Retinal pigment epithelial cell (primary cell): ENCODE measurements around the gene DAD1.

Source experiments
- DNase-seq: peaks from one replicate; pipeline ENCODE4 v3.0.0-alpha.2; 2010; ENCODE audit warnings: low read depth
- H3K4me3 ChIP-seq: 2 replicates; pipeline ENCODE4 v1.5.1; 2011; ENCODE audit warnings: mild to moderate bottlenecking, low read length, control low read depth, moderate library complexity
- TF ChIP-seq, protein P1 (sequence below): conservative IDR thresholded peaks from 2 replicates; pipeline ENCODE4 v1.5.1; 2011; ENCODE audit warnings: low read depth, low read length, control low read depth, inconsistent platforms

The DAD1 gene

DNA sequence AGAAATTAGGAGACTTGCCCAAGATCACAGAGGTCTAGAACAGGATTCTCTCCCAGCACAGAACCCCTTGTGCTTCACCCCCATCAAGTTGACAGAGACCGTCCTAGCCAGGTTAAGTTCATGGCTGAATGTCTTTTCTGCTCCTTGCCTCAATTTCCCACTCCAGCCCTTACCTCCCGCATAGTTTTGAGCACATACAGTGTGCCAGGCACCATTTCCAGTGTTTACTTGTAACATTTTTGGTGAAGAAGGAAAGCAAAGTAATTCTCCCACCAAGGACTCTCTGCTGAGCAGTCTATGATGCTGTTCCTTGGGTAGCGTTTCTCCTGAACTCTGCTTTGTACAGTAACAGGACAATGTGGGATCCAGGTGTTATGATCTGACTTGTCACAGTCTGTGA lies 10.3 kb upstream of the DAD1 start:
- no peak for DNase-seq
- TF ChIP-seq, protein P1, sequence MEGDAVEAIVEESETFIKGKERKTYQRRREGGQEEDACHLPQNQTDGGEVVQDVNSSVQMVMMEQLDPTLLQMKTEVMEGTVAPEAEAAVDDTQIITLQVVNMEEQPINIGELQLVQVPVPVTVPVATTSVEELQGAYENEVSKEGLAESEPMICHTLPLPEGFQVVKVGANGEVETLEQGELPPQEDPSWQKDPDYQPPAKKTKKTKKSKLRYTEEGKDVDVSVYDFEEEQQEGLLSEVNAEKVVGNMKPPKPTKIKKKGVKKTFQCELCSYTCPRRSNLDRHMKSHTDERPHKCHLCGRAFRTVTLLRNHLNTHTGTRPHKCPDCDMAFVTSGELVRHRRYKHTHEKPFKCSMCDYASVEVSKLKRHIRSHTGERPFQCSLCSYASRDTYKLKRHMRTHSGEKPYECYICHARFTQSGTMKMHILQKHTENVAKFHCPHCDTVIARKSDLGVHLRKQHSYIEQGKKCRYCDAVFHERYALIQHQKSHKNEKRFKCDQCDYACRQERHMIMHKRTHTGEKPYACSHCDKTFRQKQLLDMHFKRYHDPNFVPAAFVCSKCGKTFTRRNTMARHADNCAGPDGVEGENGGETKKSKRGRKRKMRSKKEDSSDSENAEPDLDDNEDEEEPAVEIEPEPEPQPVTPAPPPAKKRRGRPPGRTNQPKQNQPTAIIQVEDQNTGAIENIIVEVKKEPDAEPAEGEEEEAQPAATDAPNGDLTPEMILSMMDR = no peak
- peak overlapping the region; percentile 96 for H3K4me3 ChIP-seq

DNA sequence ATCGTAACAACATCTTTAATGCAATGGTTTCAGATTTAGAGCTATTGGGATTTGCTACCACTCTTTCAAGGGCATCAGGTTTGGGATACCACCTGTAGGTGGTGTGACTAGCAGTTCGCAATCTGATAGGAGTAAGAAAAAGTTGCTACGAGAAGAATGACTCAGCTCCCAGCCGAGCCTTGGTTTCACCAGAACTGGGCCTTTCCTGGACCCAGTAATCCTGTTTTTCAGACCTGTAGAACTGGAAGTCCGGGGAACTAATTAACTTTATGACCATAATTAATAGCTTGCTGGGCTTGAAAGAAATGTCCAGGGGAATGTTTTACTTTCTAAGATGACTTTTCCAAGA lies 9.8 kb upstream of the DAD1 start:
- H3K4me3 ChIP-seq = peak overlapping the region; percentile 96
- TF ChIP-seq, protein P1 = peak; percentile 50
- peak; percentile 48 for DNase-seq

DNA sequence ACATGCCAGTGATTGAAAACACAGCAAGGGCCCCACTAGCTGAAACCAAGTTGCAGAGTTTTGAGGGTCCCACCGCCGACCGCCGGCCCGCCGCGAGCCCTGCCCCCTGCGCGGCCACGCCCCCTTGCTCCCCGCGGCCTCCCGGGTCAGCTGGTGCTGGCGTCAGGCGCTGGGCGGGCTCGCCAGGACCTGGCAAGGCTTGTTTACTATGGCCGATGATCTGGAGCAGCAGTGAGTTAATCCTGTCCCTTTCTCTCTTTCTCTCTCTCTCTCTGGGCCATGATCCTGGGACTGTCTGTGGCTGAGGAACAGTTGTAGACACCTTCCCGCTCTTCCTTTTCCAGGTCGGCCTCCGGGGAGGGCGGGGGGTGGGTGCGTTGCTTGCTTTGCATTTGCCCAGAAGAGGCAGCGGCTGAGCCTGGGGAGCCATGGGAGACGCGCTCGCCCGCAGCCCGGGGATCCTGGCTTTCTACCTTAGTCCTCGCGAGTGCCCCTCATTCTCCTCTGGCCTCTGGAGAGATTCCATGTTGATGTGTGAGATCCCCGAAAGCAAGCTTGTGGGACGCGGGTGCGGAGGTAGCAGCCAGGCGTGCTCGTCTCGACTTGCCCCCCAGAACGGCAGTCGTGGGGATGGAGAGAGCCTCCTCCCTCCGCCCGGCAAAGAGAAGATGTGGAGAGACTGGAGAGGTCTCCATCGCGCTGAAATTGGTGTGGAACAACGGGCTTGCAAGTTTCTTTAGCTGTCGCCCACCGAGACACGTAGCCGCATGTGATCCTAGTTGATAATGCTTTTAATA lies 9.3 kb upstream of the DAD1 start, which contains the start of gene ABHD4:
ABHD4 (plus strand) TSS at position 202 of the 797 bp plus-strand sequence; CDS start at position 209, 7 bp downstream.
- peak within 1 kb of the TSS; percentile 96 for H3K4me3 ChIP-seq
- TF ChIP-seq, protein P1 = no peak
- DNase-seq = peak; percentile 48

DNA sequence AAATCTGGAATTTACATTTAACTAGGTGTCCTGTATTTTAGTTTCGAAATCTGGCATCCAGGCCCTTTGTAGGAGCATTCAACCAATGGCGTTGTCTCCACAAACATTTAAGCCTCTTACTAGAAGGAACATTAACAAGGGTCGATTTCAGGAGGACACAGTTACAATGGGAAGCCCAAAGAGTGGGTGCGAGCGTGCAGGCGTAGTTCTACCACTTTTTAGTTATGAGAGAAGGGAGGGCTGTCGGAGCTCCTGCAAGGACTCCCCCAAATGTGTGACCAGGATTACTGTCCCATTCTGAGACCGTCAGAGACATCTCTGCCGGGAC lies 8.7 kb upstream of the DAD1 start:
- H3K4me3 ChIP-seq = peak overlapping the region; percentile 96
- TF ChIP-seq, protein P1 = no peak
- no peak for DNase-seq

DNA sequence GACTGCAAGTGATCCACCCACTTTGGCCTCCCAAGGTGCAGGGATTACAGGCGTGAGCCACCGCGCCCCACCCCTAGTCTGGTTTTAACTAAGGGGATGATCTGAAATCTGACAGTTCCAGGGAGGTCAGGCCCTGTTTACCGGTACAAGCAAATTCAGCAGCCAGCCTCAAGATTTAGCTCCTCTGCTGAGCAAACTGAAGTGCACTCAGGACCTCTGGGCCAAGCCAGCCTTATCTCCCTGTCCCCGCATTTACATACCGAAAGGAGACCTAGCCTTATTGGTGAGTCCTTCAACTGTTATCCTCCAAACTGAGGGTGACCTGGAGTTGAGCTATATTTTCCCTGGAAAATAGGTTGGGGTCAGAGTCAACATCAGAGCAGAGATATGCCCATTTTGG lies 8.2 kb upstream of the DAD1 start:
- TF ChIP-seq, protein P1 = no peak
- no peak overlapping the region for H3K4me3 ChIP-seq
- no peak for DNase-seq

DNA sequence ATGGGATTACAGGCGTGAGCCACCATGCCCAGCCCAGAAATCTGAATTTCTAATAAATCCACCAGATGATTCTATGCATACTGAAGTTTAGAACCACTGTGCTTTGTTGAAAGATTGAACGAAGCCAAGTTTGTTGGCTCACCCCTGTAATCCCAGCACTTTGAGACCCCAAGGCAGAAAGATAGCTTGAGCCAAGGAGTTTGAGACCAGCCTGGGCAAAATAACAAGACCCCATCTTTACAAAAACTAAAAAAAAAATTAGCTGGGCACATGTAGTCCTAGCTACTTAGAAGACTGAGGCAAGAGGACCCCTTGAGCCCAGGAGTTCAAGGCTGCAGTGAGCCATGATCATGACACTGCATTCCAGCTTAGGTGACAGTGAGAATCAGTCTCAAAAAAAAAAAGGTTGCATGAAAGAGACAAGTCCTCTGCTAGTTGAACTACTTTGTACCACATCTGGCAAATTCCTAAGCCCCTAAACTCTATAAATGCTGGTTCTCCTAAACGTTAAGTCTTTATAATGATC lies 7.4 kb upstream of the DAD1 start:
- DNase-seq = no peak
- TF ChIP-seq, protein P1 = no peak

DNA sequence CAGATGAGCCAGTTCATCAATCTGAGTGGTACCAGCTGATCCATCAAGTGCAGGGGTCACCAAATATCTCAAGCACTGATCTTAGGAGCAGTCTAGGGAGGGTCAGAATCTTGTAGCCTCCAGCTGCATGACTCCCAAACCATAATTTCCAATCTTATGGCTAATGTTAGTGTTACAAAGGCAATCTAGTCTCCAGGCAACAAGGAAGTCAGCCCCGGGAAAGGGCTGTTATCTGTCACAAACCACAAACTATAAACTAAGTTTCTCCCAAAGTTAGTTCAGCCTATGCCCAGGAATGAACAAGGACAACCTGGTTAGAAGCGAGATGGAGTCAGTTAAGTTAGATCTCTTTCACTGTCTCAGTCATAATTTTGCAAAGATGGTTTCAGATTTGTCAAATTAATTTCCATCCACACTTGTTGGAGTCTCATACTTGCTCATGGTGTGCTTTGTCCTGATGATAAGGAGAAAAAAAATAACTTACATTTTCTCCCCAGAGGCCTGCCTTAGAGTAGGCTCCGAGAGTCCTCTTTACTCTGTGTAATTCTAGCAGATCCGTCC lies 5.2 kb upstream of the DAD1 start:
- TF ChIP-seq, protein P1 = no peak
- H3K4me3 ChIP-seq = no peak overlapping the region
- no peak for DNase-seq

More for the DNA sequence above, 7.4 kb upstream of the DAD1 start:
- no peak overlapping the region for H3K4me3 ChIP-seq
